ENCODE results near the gene EIF4A3.

Gene EIF4A3

DNA sequence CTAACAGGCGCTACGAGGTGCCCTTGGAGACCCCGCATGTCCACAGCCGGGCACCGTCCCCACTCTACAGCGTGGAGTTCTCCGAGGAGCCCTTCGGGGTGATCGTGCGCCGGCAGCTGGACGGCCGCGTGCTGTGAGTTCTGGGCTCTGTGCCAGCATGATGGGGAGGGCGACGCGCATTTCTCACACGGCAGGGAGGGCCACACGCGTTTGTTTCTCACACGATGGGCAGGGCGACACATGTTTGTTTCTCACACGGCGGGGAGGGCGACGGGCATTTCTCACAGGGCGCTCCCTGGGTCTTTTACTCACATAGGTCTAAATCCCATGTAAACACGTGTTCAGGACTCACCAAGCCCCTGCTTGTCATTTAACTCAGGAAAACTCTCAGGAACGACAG, 41.2 kb downstream of the EIF4A3 start:
- Histone ChIP-seq H3K9ac (no peak overlapping the region), H3K79me2 (no peaks in the 10 kb centered on the region), H3K36me3 (ENCODE audit: control insufficient read depth, insufficient read depth, low read length) (no peaks in the 10 kb centered on the region), H3K27ac (no peak overlapping the region), H3K4me1 (peaks cover 5% of the 10 kb centered on the region), H3K9me3 (ENCODE audit: control insufficient read depth, low read length) (no peaks in the 10 kb centered on the region), H3K4me3 (ENCODE audit: low read depth, low read length) (no peak overlapping the region), H3K4me2 (ENCODE audit: low read length) (no peak overlapping the region), H3K27me3 (ENCODE audit: control insufficient read depth, insufficient read depth, low read length) (no peaks in the 10 kb centered on the region), H2AFZ (no peak overlapping the region)
- TF ChIP-seq, protein P1, sequence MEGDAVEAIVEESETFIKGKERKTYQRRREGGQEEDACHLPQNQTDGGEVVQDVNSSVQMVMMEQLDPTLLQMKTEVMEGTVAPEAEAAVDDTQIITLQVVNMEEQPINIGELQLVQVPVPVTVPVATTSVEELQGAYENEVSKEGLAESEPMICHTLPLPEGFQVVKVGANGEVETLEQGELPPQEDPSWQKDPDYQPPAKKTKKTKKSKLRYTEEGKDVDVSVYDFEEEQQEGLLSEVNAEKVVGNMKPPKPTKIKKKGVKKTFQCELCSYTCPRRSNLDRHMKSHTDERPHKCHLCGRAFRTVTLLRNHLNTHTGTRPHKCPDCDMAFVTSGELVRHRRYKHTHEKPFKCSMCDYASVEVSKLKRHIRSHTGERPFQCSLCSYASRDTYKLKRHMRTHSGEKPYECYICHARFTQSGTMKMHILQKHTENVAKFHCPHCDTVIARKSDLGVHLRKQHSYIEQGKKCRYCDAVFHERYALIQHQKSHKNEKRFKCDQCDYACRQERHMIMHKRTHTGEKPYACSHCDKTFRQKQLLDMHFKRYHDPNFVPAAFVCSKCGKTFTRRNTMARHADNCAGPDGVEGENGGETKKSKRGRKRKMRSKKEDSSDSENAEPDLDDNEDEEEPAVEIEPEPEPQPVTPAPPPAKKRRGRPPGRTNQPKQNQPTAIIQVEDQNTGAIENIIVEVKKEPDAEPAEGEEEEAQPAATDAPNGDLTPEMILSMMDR (IDR thresholded peaks at IDR 0.05), result no peak

DNA sequence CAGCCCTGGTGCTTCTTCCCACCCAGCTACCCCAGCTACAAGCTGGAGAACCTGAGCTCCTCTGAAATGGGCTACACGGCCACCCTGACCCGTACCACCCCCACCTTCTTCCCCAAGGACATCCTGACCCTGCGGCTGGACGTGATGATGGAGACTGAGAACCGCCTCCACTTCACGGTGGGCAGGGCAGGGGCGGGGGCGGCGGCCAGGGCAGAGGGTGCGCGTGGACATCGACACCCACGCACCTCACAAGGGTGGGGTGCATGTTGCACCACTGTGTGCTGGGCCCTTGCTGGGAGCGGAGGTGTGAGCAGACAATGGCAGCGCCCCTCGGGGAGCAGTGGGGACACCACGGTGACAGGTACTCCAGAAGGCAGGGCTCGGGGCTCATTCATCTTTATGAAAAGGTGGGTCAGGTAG, 42.0 kb downstream of the EIF4A3 start:
- no peaks in the 10 kb centered on the region for H3K36me3 ChIP-seq (ENCODE audit: control insufficient read depth, insufficient read depth, low read length)
- no peak overlapping the region for H3K27ac ChIP-seq
- H3K9me3 ChIP-seq (ENCODE audit: control insufficient read depth, low read length), result no peaks in the 10 kb centered on the region
- no peak overlapping the region for H2AFZ ChIP-seq
- no peak overlapping the region for H3K9ac ChIP-seq
- TF ChIP-seq, protein P1 (IDR thresholded peaks at IDR 0.05), result no peak
- H3K4me1 ChIP-seq, result peaks cover 5% of the 10 kb centered on the region
- H3K4me2 ChIP-seq (ENCODE audit: low read length), result no peak overlapping the region
- H3K79me2 ChIP-seq, result no peaks in the 10 kb centered on the region
- no peaks in the 10 kb centered on the region for H3K27me3 ChIP-seq (ENCODE audit: control insufficient read depth, insufficient read depth, low read length)
- no peak overlapping the region for H3K4me3 ChIP-seq (ENCODE audit: low read depth, low read length)

DNA sequence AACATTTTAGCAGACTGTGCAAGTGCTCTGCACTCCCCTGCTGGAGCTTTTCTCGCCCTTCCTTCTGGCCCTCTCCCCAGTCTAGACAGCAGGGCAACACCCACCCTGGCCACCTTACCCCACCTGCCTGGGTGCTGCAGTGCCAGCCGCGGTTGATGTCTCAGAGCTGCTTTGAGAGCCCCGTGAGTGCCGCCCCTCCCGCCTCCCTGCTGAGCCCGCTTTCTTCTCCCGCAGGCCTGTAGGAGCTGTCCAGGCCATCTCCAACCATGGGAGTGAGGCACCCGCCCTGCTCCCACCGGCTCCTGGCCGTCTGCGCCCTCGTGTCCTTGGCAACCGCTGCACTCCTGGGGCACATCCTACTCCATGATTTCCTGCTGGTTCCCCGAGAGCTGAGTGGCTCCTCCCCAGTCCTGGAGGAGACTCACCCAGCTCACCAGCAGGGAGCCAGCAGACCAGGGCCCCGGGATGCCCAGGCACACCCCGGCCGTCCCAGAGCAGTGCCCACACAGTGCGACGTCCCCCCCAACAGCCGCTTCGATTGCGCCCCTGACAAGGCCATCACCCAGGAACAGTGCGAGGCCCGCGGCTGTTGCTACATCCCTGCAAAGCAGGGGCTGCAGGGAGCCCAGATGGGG, 42.5 kb downstream of the EIF4A3 start:
- TF ChIP-seq, protein P1 (IDR thresholded peaks at IDR 0.05), result no peak
- H3K27ac ChIP-seq, result no peak overlapping the region
- H3K4me3 ChIP-seq (ENCODE audit: low read depth, low read length), result no peak overlapping the region
- no peaks in the 10 kb centered on the region for H3K9me3 ChIP-seq (ENCODE audit: control insufficient read depth, low read length)
- H3K36me3 ChIP-seq (ENCODE audit: control insufficient read depth, insufficient read depth, low read length), result no peaks in the 10 kb centered on the region
- no peak overlapping the region for H2AFZ ChIP-seq
- H3K4me1 ChIP-seq, result peaks cover 5% of the 10 kb centered on the region
- no peak overlapping the region for H3K9ac ChIP-seq
- H3K4me2 ChIP-seq (ENCODE audit: low read length), result no peak overlapping the region
- H3K79me2 ChIP-seq, result no peaks in the 10 kb centered on the region
- no peaks in the 10 kb centered on the region for H3K27me3 ChIP-seq (ENCODE audit: control insufficient read depth, insufficient read depth, low read length)

DNA sequence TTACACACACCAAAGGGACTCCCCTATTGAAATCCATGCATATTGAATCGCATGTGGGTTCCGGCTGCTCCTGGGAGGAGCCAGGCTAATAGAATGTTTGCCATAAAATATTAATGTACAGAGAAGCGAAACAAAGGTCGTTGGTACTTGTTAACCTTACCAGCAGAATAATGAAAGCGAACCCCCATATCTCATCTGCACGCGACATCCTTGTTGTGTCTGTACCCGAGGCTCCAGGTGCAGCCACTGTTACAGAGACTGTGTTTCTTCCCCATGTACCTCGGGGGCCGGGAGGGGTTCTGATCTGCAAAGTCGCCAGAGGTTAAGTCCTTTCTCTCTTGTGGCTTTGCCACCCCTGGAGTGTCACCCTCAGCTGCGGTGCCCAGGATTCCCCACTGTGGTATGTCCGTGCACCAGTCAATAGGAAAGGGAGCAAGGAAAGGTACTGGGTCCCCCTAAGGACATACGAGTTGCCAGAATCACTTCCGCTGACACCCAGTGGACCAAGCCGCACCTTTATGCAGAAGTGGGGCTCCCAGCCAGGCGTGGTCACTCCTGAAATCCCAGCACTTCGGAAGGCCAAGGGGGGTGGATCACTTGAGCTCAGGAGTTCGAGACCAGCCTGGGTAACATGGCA, 43.4 kb downstream of the EIF4A3 start:
- Histone ChIP-seq H3K27me3 (ENCODE audit: control insufficient read depth, insufficient read depth, low read length) (no peaks in the 10 kb centered on the region), H3K4me1 (peaks cover 5% of the 10 kb centered on the region), H3K27ac (no peak overlapping the region), H3K9me3 (ENCODE audit: control insufficient read depth, low read length) (no peaks in the 10 kb centered on the region), H3K4me2 (ENCODE audit: low read length) (no peak overlapping the region), H3K9ac (no peak overlapping the region), H3K36me3 (ENCODE audit: control insufficient read depth, insufficient read depth, low read length) (no peaks in the 10 kb centered on the region), H3K79me2 (no peaks in the 10 kb centered on the region), H3K4me3 (ENCODE audit: low read depth, low read length) (no peak overlapping the region), H2AFZ (no peak overlapping the region)
- TF ChIP-seq, protein P1 (IDR thresholded peaks at IDR 0.05), result no peak
